Liver (tissue), 9 donors: Measurements from ENCODE around the gene ASIC2. TPM values are rescaled to one million over a fixed set of nuclear protein-coding genes. Genes with fewer than 3 reads are reported as not detected.

Source experiments
- DNase-seq: peaks from one replicate; pipeline ENCODE4 v3.0.0-alpha.2; 2017; ENCODE audit warnings: low spot score
- H3K27ac ChIP-seq, 2 donors: one replicate each; pipeline ENCODE4 v1.7.0; 2013; ENCODE audit warnings: inconsistent platforms in 2 of 2, low read length in 2 of 2, control low read depth in 1 of 2, low read depth in 1 of 2, mild to moderate bottlenecking in 1 of 2
- H3K27me3 ChIP-seq, 4 donors: one replicate each; pipeline versions ENCODE4 v1.6.1 to v1.7.0; 2013; ENCODE audit warnings: low read length in 3 of 4, inconsistent platforms in 1 of 4, mild to moderate bottlenecking in 1 of 4, moderate library complexity in 1 of 4; ENCODE audit not compliant: control insufficient read depth in 4 of 4, insufficient read depth in 4 of 4
- H3K36me3 ChIP-seq, 4 donors: one replicate each; pipeline versions ENCODE4 v1.6.1 to v1.7.0; 2013; ENCODE audit warnings: low read length in 3 of 4, mild to moderate bottlenecking in 3 of 4, low read depth in 1 of 4, moderate library complexity in 1 of 4; ENCODE audit not compliant: control insufficient read depth in 4 of 4, insufficient read depth in 3 of 4
- H3K4me1 ChIP-seq, 4 donors: one replicate each; pipeline versions ENCODE4 v1.6.1 to v1.7.0; 2013; ENCODE audit warnings: low read length in 3 of 4, mild to moderate bottlenecking in 3 of 4, moderate library complexity in 1 of 4; ENCODE audit not compliant: control insufficient read depth in 4 of 4, insufficient read depth in 4 of 4
- H3K4me3 ChIP-seq, 3 donors: one replicate each; pipeline versions ENCODE4 v1.6.1 to v1.7.0; 2013; ENCODE audit warnings: low read length in 3 of 3, control low read depth in 1 of 3, low read depth in 1 of 3, mild to moderate bottlenecking in 1 of 3
- H3K9ac ChIP-seq, 2 donors: one replicate each; pipeline ENCODE4 v1.7.0; 2013; ENCODE audit warnings: low read length in 2 of 2, mild to moderate bottlenecking in 2 of 2, moderate library complexity in 2 of 2, control low read depth in 1 of 2, low read depth in 1 of 2
- H3K9me3 ChIP-seq, 4 donors: one replicate each; pipeline versions ENCODE4 v1.6.1 to v1.7.0; 2013; ENCODE audit warnings: low read length in 3 of 4; ENCODE audit not compliant: control insufficient read depth in 4 of 4
- EGR1 ChIP-seq, 2 donors: IDR thresholded peaks; 2 replicates each; pipeline ENCODE4 v1.6.1; 2016 to 2018; ENCODE audit warnings: antibody characterized with exemption in 2 of 2, low read depth in 2 of 2
- FOXA1 ChIP-seq: IDR thresholded peaks from 2 replicates; pipeline ENCODE4 v1.6.1; 2016; ENCODE audit warnings: antibody characterized with exemption
- FOXA2 ChIP-seq: IDR thresholded peaks from 2 replicates; pipeline ENCODE4 v1.6.1; 2016; ENCODE audit warnings: antibody characterized with exemption
- GABPA ChIP-seq, 2 donors: IDR thresholded peaks in 1 of 2; conservative IDR thresholded peaks in 1 of 2; 2 replicates each; pipeline ENCODE4 v1.6.1; 2016; ENCODE audit warnings: antibody characterized with exemption in 2 of 2, mild to moderate bottlenecking in 1 of 2, moderate library complexity in 1 of 2
- HNF4A ChIP-seq, 2 donors: conservative IDR thresholded peaks; 2 replicates each; pipeline ENCODE4 v1.6.1; 2016; ENCODE audit warnings: antibody characterized with exemption in 2 of 2, mild to moderate bottlenecking in 2 of 2
- HNF4G ChIP-seq: IDR thresholded peaks from 2 replicates; pipeline ENCODE4 v1.6.1; 2016; ENCODE audit warnings: antibody characterized with exemption
- NR2F2 ChIP-seq: IDR thresholded peaks from 2 replicates; pipeline ENCODE4 v1.6.1; 2016; ENCODE audit warnings: antibody characterized with exemption
- RAD21 ChIP-seq, 2 donors: IDR thresholded peaks; 2 replicates each; pipeline ENCODE4 v1.6.1; 2016; ENCODE audit warnings: antibody characterized with exemption in 2 of 2, mild to moderate bottlenecking in 2 of 2
- RXRA ChIP-seq, 2 donors: IDR thresholded peaks; 2 replicates each; pipeline ENCODE4 v1.6.1; 2017 to 2018; ENCODE audit warnings: antibody characterized with exemption in 2 of 2, mild to moderate bottlenecking in 1 of 2
- TAF1 ChIP-seq: conservative IDR thresholded peaks from 2 replicates; pipeline ENCODE4 v1.6.1; 2016; ENCODE audit warnings: antibody characterized with exemption, mild to moderate bottlenecking
- WGBS: extraction: QIAGEN DNeasy Blood & Tissue Kit; methylation state at CpG from one replicate; pipeline ENCODE4 v1.1.7; 2013; 5-methylcytosine and 5-hydroxymethylcytosine counted together
- polyA plus RNA-seq, 2 donors: library from polyadenylated mRNA; stranded (reverse) in 1 of 2; unstranded in 1 of 2; fragments of 200-250 nt in 1 of 2; fragments of >200 nt in 1 of 2; fragmentation: Nextera tagmentation in 1 of 2; extraction: Ambion mirVana in 1 of 2; gene quantifications; one replicate each; pipeline versions ENCODE4 v1.2.1 to v1.2.3, GENCODE V29; 2013 to 2015
- total RNA-seq, 2 donors: library from RNA; depleted of rRNA; stranded (reverse); fragments of >200 nt; gene quantifications; one replicate each; pipeline ENCODE4 v1.2.3, GENCODE V29; 2014
- TF ChIP-seq, protein P1 (sequence below): fragments of 150-350 bp; IDR thresholded peaks from 2 replicates; pipeline ENCODE4 v1.5.1; 2017; ENCODE audit warnings: improper control_type of control experiment, low read depth, low read length; ENCODE audit not compliant: missing input control
- TF ChIP-seq, protein P2 (sequence below): IDR thresholded peaks from 2 replicates; pipeline ENCODE4 v1.6.1; 2016; ENCODE audit warnings: antibody characterized with exemption
- TF ChIP-seq, protein P3 (sequence below): IDR thresholded peaks from 2 replicates; pipeline ENCODE4 v1.6.1; 2016; ENCODE audit warnings: antibody characterized with exemption, mild to moderate bottlenecking
- TF ChIP-seq, protein P4 (sequence below): IDR thresholded peaks from 2 replicates; pipeline ENCODE4 v1.6.1; 2016; ENCODE audit warnings: antibody characterized with exemption
- donor health status: healthy.
- donor health status: healthy.
- donor health status: healthy.
- donor health status: healthy.
- donor health status: healthy.

The ASIC2 gene
- total and polyA plus RNA-seq, 4 donors: under 0.01 TPM; not detected in 3

DNA sequence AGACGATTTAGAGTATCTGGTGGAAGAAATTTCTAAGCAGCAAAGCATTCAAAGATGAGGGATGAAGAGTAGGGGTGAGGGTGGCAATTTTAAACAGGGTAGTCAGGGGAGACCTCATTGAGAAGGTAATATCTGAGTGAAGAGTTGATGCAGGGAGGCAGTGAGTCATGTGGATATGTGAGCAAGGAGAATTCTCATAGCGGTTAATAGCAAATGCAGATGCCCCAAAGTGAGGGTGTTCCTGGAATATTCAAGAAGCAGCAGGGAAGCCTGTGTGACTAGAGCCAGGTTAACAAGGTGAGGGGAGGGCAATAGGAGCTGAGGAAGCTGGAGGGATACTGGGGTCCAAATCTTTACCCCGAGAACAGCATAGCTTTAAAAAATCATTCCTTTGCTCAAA, 187.2 kb downstream of the ASIC2 start:
- WGBS: 60% methylated on average over 3 of the region's 3 CpGs
- H3K4me1 ChIP-seq: no peaks in the 10 kb centered on the region
- TF ChIP-seq, protein P1, sequence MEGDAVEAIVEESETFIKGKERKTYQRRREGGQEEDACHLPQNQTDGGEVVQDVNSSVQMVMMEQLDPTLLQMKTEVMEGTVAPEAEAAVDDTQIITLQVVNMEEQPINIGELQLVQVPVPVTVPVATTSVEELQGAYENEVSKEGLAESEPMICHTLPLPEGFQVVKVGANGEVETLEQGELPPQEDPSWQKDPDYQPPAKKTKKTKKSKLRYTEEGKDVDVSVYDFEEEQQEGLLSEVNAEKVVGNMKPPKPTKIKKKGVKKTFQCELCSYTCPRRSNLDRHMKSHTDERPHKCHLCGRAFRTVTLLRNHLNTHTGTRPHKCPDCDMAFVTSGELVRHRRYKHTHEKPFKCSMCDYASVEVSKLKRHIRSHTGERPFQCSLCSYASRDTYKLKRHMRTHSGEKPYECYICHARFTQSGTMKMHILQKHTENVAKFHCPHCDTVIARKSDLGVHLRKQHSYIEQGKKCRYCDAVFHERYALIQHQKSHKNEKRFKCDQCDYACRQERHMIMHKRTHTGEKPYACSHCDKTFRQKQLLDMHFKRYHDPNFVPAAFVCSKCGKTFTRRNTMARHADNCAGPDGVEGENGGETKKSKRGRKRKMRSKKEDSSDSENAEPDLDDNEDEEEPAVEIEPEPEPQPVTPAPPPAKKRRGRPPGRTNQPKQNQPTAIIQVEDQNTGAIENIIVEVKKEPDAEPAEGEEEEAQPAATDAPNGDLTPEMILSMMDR: no peak
- TF ChIP-seq HNF4G: no peak
- TF ChIP-seq, protein P2, sequence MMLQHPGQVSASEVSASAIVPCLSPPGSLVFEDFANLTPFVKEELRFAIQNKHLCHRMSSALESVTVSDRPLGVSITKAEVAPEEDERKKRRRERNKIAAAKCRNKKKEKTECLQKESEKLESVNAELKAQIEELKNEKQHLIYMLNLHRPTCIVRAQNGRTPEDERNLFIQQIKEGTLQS: no peak
- no peak for TF ChIP-seq TAF1
- TF ChIP-seq NR2F2: no peak
- no peak for TF ChIP-seq HNF4A (conservative IDR thresholded peaks at IDR 0.05)
- TF ChIP-seq, protein P3, sequence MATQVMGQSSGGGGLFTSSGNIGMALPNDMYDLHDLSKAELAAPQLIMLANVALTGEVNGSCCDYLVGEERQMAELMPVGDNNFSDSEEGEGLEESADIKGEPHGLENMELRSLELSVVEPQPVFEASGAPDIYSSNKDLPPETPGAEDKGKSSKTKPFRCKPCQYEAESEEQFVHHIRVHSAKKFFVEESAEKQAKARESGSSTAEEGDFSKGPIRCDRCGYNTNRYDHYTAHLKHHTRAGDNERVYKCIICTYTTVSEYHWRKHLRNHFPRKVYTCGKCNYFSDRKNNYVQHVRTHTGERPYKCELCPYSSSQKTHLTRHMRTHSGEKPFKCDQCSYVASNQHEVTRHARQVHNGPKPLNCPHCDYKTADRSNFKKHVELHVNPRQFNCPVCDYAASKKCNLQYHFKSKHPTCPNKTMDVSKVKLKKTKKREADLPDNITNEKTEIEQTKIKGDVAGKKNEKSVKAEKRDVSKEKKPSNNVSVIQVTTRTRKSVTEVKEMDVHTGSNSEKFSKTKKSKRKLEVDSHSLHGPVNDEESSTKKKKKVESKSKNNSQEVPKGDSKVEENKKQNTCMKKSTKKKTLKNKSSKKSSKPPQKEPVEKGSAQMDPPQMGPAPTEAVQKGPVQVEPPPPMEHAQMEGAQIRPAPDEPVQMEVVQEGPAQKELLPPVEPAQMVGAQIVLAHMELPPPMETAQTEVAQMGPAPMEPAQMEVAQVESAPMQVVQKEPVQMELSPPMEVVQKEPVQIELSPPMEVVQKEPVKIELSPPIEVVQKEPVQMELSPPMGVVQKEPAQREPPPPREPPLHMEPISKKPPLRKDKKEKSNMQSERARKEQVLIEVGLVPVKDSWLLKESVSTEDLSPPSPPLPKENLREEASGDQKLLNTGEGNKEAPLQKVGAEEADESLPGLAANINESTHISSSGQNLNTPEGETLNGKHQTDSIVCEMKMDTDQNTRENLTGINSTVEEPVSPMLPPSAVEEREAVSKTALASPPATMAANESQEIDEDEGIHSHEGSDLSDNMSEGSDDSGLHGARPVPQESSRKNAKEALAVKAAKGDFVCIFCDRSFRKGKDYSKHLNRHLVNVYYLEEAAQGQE: no peak
- TF ChIP-seq EGR1 (IDR thresholded peaks at IDR 0.05; ENCODE audit: low read depth in 2 of 2): no peak
- TF ChIP-seq FOXA1: no peak
- no peak for TF ChIP-seq GABPA (IDR thresholded peaks at IDR 0.05 in 1 of 2, conservative IDR thresholded peaks at IDR 0.05 in 1 of 2)
- no peak for TF ChIP-seq RXRA (IDR thresholded peaks at IDR 0.05)
- TF ChIP-seq, protein P4, sequence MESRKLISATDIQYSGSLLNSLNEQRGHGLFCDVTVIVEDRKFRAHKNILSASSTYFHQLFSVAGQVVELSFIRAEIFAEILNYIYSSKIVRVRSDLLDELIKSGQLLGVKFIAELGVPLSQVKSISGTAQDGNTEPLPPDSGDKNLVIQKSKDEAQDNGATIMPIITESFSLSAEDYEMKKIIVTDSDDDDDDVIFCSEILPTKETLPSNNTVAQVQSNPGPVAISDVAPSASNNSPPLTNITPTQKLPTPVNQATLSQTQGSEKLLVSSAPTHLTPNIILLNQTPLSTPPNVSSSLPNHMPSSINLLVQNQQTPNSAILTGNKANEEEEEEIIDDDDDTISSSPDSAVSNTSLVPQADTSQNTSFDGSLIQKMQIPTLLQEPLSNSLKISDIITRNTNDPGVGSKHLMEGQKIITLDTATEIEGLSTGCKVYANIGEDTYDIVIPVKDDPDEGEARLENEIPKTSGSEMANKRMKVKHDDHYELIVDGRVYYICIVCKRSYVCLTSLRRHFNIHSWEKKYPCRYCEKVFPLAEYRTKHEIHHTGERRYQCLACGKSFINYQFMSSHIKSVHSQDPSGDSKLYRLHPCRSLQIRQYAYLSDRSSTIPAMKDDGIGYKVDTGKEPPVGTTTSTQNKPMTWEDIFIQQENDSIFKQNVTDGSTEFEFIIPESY: no peak
- TF ChIP-seq FOXA2: no peak
- no peak for TF ChIP-seq RAD21 (IDR thresholded peaks at IDR 0.05)

DNA sequence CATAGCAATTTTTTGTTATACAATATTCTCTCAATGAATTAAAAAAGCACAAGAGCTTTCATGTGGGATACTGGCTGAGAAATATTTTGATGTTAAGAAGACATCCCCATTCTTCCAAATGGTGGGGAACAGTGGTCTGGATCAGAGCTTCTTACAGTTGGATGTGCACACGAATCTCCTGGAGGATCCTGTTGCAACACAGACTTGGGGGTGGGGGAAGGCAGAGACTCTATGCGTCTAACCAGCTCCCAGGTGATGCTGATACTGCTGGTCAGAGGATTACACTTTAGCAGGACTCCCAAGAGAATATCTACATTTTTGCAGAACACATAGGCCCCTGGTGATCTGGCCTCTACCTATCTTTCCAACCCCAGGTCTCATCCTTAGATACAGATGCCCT, 193.2 kb downstream of the ASIC2 start:
- no peak overlapping the region for H3K9ac ChIP-seq
- H3K4me1 ChIP-seq: no peaks in the 10 kb centered on the region
- no peaks in the 10 kb centered on the region for H3K36me3 ChIP-seq
- WGBS: 75% methylated on average over 2 of the region's 2 CpGs
- no peak overlapping the region for H3K27ac ChIP-seq
- no peak overlapping the region for H3K4me3 ChIP-seq
- peaks cover 0 to 3% (median 0%) of the 10 kb centered on the region in 4 donors for H3K27me3 ChIP-seq
- no peak for DNase-seq
- H3K9me3 ChIP-seq: no peaks in the 10 kb centered on the region
- TF ChIP-seq, protein P3: no peak
- TF ChIP-seq, protein P4: no peak
- TF ChIP-seq, protein P2: no peak
- TF ChIP-seq NR2F2 (no peak), EGR1 (IDR thresholded peaks at IDR 0.05; ENCODE audit: low read depth in 2 of 2) (no peak), GABPA (IDR thresholded peaks at IDR 0.05 in 1 of 2, conservative IDR thresholded peaks at IDR 0.05 in 1 of 2) (no peak), FOXA1 (no peak)
- TF ChIP-seq, protein P1: no peak

More for the DNA sequence above, 187.2 kb downstream of the ASIC2 start:
- DNase-seq: no peak
- Histone ChIP-seq H3K27ac (no peak overlapping the region), H3K27me3 (no peaks in the 10 kb centered on the region), H3K9me3 (no peaks in the 10 kb centered on the region), H3K9ac (no peak overlapping the region), H3K36me3 (no peaks in the 10 kb centered on the region), H3K4me3 (no peak overlapping the region)
